Spinal cord (tissue), 10 donors: Measurements from ENCODE around the gene IKZF2. TPM values are rescaled to one million over a fixed set of nuclear protein-coding genes. Genes with fewer than 3 reads are reported as not detected.

Experiments
- DNase-seq, 6 donors: peaks; one replicate each; pipeline versions ENCODE4 v3.0.0 to v3.0.0-alpha.2; 2013 to 2015; ENCODE audit warnings: low spot score in 6 of 6, low read depth in 4 of 6
- H3K27ac ChIP-seq: one replicate; pipeline ENCODE4 v1.5.1; 2013; ENCODE audit warnings: low read depth, low read length, control low read depth
- H3K27me3 ChIP-seq: one replicate; pipeline ENCODE4 v1.6.1; 2013; ENCODE audit warnings: low read length; ENCODE audit not compliant: control insufficient read depth, insufficient read depth
- H3K36me3 ChIP-seq: one replicate; pipeline ENCODE4 v1.6.1; 2013; ENCODE audit warnings: low read length; ENCODE audit not compliant: control insufficient read depth, insufficient read depth
- H3K4me1 ChIP-seq: one replicate; pipeline ENCODE4 v1.6.1; 2013; ENCODE audit warnings: low read length; ENCODE audit not compliant: control insufficient read depth, insufficient read depth
- H3K4me3 ChIP-seq: one replicate; pipeline ENCODE4 v1.5.1; 2013; ENCODE audit warnings: low read depth, low read length, control low read depth
- H3K9me3 ChIP-seq: one replicate; pipeline ENCODE4 v1.6.1; 2013; ENCODE audit warnings: low read length; ENCODE audit not compliant: control insufficient read depth, insufficient read depth
- WGBS: methylation state at CpG from one replicate; pipeline ENCODE4 v1.1.5; 2013; ENCODE audit warnings: missing lambda C conversion rate; ENCODE audit not compliant: insufficient coverage; 5-methylcytosine and 5-hydroxymethylcytosine counted together
- long read RNA-seq, 4 donors: transcript quantifications; one replicate each; lab custom pipeline, GENCODE V29; 2026
- polyA plus RNA-seq, 2 donors: library from polyadenylated mRNA; unstranded; fragments of 120-200 nt; gene quantifications; one replicate each; pipeline ENCODE4 v1.2.1, GENCODE V29; 2013; ENCODE audit not compliant: insufficient read length in 2 of 2
- total RNA-seq, 2 donors: library from RNA; depleted of rRNA in 1 of 2; stranded (reverse); fragments of 120-200 nt in 1 of 2; fragments of >200 nt in 1 of 2; gene quantifications; one replicate each; pipeline versions ENCODE4 v1.2.3 to v1.2.4, GENCODE V29; 2013 to 2014
- donor health status: healthy.

The IKZF2 gene
- total RNA-seq, result 10 to 100 TPM; 13.9 to 18.5 TPM
- 10 to 100 TPM in 1 of 2 donors, 1 to 10 TPM in 1; 5.1 to 10.5 TPM for polyA plus RNA-seq
- long read RNA-seq, donor 1, result 0 reads
- long read RNA-seq, donor 2, partial matches to known transcripts, result 0 of 1 reads
- long read RNA-seq, donor 2, other reads (novel, unspliced or antisense), result 0 of 1 reads
- long read RNA-seq, donor 3, partial matches to known transcripts, result 0 of 1 reads
- long read RNA-seq, donor 3, other reads (novel, unspliced or antisense), result 0 of 1 reads
- long read RNA-seq, donor 4, result 0 reads

DNA sequence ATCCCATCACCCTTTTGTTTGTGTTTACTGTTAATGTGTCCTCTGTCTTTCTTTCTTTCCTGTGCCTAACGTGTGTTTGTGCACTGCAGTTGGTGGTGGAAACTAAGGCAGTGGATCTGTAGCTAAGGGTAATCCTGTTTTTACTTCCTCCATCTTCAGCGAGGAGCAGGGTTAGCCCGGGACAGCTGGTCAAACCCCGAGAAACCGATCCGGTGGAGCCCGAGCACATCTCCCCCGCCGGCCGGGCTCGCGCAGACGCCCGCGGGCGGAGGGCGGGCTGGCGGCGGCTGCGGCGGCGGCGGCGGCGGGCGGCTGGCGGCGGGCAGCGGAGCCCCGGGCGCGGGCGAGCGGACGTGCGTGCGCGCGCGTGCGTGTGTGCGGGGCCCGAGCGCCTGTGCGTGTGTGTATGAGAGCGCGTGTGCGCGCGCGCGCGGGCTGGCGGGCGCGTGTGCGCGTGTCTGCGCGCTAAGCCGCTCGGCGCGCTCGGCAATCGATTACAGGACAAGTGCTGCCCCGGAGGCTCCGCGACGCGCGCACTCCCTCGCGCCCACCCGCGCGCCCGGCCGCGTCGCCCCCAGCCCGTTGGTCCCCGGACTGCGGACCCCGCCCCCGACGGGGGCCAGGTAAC, at the start of gene IKZF2:
Gene IKZF2, minus strand, starts transcription at position 176 of the 628 bp plus-strand sequence. CDS start 2,983 bp downstream, outside the sequence.
- WGBS, result under 1% methylated on average over 86 of the region's 87 CpGs
- Histone ChIP-seq H3K36me3 (no peaks in the 10 kb centered on the region), H3K9me3 (no peaks in the 10 kb centered on the region), H3K27me3 (no peaks in the 10 kb centered on the region), H3K4me3 (peak within 1 kb of the TSS; percentile 85), H3K4me1 (no peaks in the 10 kb centered on the region), H3K27ac (peak within 1 kb of the TSS; percentile 94)
- peak; percentile 79 to 98 (median 89) for DNase-seq

DNA sequence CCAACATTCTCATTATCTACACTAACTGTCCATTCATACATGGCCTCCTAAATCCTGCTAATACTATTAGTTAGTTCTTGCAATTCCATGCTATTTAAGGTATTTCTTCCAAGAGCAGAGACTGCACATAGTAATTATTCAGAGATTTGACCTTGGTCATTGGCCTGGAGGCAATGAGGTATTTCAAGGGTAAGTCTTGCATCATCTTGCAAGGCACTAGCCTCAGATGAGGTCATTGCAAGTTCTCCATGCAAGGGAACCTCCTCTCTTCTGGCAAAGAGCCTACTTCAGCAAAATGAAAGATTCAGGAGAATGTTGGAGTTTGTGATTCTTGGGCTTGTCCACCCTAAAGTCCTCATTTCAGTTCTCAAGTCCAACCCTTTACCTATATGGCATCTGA, 48.5 kb upstream of the IKZF2 start:
- H3K9me3 ChIP-seq, result no peaks in the 10 kb centered on the region
- H3K4me3 ChIP-seq, result no peak overlapping the region
- H3K27me3 ChIP-seq, result no peaks in the 10 kb centered on the region
- H3K36me3 ChIP-seq, result no peaks in the 10 kb centered on the region
- H3K4me1 ChIP-seq, result no peaks in the 10 kb centered on the region
- no peak overlapping the region for H3K27ac ChIP-seq
- no peak for DNase-seq

DNA sequence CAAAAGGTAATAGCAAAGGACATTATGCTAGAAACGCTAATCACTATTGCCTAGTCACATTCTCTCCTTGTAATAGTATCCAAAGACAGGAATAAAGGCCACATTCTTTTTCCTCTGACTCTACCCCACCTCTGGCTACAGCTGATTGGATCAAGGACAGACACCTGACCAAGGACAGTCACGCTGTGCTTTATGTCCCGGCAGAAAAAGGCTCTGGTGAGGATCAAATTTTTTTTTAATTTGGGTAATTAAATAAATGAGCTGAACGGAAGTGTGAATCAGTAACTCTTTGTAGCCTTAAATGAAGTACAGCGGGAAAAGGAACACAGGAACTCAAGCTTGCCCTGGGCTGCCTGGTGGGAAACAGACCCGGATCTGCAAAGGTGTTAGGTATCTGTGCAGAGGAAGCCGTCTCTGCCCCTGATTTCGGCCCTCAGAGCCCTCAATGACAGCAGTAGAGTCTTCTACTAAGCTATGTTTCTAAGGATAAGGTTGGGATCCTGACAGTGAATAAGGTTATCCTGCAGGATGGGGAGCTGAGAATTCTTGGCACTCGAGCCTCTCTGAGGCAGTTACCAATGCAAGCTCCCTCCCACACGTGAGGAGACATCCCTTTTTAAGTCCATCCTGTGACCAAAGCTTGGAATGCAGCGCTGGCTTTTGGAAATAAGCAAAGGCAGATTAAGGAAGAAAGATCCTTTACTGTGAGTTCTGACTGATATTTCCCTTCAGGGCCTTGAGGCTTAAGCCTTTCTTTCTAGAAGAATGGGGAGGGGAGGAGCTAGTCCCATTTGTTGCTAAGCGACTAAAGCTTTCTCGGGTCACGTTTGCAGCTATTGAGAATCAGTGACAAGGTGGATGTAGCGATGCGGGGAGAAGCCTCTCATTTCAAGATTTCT, 37.8 kb upstream of the IKZF2 start:
- no peak overlapping the region for H3K4me3 ChIP-seq
- no peaks in the 10 kb centered on the region for H3K36me3 ChIP-seq
- 13% methylated on average over 13 of the region's 16 CpGs for WGBS
- H3K27ac ChIP-seq, result peak overlapping the region; percentile 21
- peaks cover 5% of the 10 kb centered on the region for H3K4me1 ChIP-seq
- H3K9me3 ChIP-seq, result no peaks in the 10 kb centered on the region
- H3K27me3 ChIP-seq, result no peaks in the 10 kb centered on the region
- peak in 5 of 6 donors; percentile 24 to 95 (median 43) for DNase-seq

DNA sequence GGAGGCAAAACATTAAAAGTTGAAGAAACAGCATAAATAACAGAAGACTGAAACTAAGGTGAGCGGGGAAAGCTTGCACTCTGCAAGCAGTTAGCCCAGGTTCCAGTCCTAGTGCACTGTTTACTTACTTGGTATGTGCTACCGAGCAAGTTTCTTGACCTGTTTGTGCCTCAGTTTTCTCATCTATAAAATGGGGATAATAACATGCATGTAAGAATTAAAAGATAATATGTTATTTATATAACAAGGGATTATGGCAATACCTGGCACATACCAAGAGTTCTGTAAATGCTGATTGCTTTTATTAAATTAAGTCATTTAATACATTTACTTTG, 37.1 kb upstream of the IKZF2 start:
- no peaks in the 10 kb centered on the region for H3K27me3 ChIP-seq
- H3K9me3 ChIP-seq, result no peaks in the 10 kb centered on the region
- no peak overlapping the region for H3K27ac ChIP-seq
- WGBS, result 100% methylated on average over 1 of the region's 2 CpGs
- DNase-seq, result no peak
- no peak overlapping the region for H3K4me3 ChIP-seq
- peaks cover 5% of the 10 kb centered on the region for H3K4me1 ChIP-seq
- H3K36me3 ChIP-seq, result no peaks in the 10 kb centered on the region

DNA sequence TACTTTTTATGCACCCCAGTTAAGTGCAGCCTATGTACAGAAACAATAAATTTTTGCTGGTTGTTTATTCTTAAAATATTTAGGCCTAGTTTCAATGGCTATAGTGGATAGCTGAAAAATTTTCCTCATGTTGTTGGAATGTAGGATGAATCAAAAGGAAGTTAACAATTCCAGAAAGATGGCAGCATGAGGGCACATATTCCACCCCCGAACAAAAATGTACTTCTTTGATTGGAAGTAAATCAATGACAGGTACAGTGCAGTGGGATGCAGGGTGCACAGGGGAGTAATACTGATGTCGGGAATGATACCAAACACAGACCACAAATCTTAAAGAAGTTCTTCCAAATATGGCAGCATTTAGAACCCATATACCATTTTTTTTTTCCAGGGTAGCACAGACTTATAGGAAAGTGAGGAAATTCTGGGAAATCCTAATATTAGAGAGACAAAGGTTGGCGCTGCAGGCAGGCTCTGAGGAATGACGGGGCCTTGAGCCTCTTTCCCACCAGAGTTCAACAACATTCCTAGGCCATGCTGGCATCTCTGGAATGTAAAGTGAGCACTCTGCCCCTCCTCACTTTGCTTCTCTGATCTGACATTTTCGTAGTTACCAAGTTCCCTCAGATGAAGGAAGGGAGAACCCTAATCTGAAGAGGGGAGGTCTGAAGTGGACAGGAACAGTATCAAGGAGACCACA, 36.6 kb upstream of the IKZF2 start:
- peak in 1 of 6 donors; percentile 3 for DNase-seq
- no CpG with 5 or more reads among the region's 5 CpGs for WGBS
- no peak overlapping the region for H3K27ac ChIP-seq
- H3K36me3 ChIP-seq, result no peaks in the 10 kb centered on the region
- H3K27me3 ChIP-seq, result no peaks in the 10 kb centered on the region
- H3K4me1 ChIP-seq, result peaks cover 5% of the 10 kb centered on the region
- H3K4me3 ChIP-seq, result no peak overlapping the region
- no peaks in the 10 kb centered on the region for H3K9me3 ChIP-seq

DNA sequence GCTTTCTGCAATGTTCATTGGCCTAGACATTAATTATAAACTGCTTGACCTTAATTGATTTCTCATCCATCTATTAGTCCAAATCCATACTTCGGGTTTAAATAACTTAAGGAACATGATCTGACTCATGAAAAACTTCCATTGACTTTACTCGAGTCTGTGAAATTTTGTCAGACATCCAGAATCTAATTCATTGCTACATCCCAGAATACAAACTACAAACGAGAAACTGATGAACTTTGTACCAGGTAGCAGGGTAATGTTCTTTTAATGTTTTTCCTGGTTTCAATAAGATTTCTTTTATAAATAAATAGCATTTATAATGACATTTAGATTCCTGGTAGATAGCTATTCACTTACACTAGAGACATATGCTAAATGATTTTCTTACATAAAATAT, 36.0 kb upstream of the IKZF2 start:
- Histone ChIP-seq H3K4me1 (peaks cover 5% of the 10 kb centered on the region), H3K27ac (no peak overlapping the region)
- WGBS, result 50% methylated on average over 1 of the region's 3 CpGs

DNA sequence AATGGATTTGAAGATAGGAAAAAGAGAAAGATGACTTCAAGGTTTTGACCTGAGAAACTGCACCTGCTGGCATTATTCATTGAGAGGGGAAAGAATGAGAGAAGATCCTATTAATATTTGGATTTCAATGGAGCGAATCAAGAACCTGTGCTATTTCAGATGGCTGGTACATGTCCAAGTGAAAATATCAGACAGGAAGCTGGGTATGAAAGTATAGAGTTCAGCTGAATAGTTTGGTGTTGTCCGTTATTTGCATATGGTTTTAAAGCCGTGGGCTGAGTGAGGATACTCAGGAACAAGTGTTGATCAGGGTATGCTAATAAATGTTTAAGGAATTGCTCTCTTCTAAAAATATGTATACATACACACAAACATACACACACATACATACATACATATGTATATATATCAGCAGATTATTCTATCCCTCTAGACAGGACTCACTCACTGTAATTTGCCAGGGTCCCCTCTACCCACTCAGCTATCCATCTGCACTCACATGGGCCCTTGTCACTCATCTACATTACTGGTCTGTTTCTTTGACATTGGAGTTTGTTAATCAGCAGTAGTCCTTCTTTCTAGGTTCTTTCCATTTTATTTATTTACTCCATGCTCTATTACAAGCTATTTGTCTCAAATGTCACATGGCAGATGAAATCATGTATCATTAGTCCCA, 33.9 kb upstream of the IKZF2 start:
- WGBS, result 100% methylated on average over 2 of the region's 3 CpGs
- Histone ChIP-seq H3K4me1 (peaks cover 5% of the 10 kb centered on the region), H3K27me3 (no peaks in the 10 kb centered on the region), H3K27ac (no peak overlapping the region), H3K9me3 (no peaks in the 10 kb centered on the region), H3K36me3 (no peaks in the 10 kb centered on the region), H3K4me3 (no peak overlapping the region)
- no peak for DNase-seq

More for the DNA sequence above, 36.0 kb upstream of the IKZF2 start:
- Histone ChIP-seq H3K9me3 (no peaks in the 10 kb centered on the region), H3K4me3 (no peak overlapping the region), H3K27me3 (no peaks in the 10 kb centered on the region), H3K36me3 (no peaks in the 10 kb centered on the region)
- DNase-seq, result no peak

DNA sequence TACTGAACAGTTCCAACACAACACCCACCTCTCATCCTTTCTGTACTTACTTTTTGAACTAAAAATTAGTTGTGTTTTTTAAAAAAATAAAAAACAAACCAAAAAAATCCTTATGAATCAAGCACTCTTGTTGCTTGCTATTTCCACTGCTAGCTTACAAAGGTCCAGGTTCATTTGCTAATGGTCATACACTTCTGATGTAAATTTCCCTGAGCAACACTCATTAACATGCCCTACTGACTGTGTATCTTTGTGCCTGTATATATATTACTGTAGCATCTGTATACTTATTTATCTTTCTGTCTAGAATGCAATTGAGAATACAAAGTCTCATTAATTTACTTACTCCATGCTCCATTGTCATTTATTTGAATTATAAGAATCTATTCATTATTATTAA, 30.3 kb upstream of the IKZF2 start:
- Histone ChIP-seq H3K9me3 (no peaks in the 10 kb centered on the region), H3K27ac (no peak overlapping the region), H3K36me3 (no peaks in the 10 kb centered on the region), H3K4me1 (no peaks in the 10 kb centered on the region), H3K4me3 (no peak overlapping the region), H3K27me3 (no peaks in the 10 kb centered on the region)
- DNase-seq, result no peak

DNA sequence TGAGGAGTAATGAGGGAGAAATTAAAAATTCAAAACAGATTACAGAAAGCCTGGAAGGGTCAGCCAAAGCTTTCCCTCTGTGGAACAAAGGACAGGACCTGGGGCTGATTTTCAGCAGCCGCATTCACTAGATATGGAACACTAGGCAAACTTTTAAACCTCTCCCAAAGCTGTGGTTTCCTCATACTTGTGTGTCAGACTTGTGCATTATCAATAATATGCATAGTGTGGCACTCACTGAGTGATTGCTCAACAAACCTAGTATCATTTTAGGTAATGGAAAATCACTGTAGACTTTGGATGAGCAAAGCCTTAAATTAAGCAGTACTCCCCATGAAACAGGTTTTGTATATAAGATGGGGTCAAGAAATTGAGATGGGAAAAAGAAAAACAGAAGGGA, 26.3 kb upstream of the IKZF2 start:
- Histone ChIP-seq H3K27ac (no peak overlapping the region), H3K36me3 (no peaks in the 10 kb centered on the region), H3K4me1 (no peaks in the 10 kb centered on the region), H3K4me3 (no peak overlapping the region), H3K9me3 (no peaks in the 10 kb centered on the region), H3K27me3 (no peaks in the 10 kb centered on the region)
- no peak for DNase-seq
- WGBS, result 100% methylated on average over 1 of the region's 1 CpG
